ENCODE measurements around the gene HTD2.
A peak's percentile ranks its signal among the peaks of the same experiment; 100 is the strongest.

HTD2 gene

GRCh38 chr3:58293516-58293915 is 12.8 kb upstream of the HTD2 start:
- DNase-seq = no peak

GRCh38 chr3:58296269-58296668 is 10.1 kb upstream of the HTD2 start:
- no peak for DNase-seq

GRCh38 chr3:58296843-58297242 is 9.5 kb upstream of the HTD2 start:
- no peak for DNase-seq

GRCh38 chr3:58298190-58298589 is 8.1 kb upstream of the HTD2 start:
- no peak for DNase-seq

- no peak for DNase-seq
Measured at GRCh38 chr3:58299075-58299474, 7.2 kb upstream of the HTD2 start.

GRCh38 chr3:58299839-58300516 is 6.3 kb upstream of the HTD2 start:
- DNase-seq = peak in 1 of 3 experiments; percentile 37

GRCh38 chr3:58307639-58308215 is 1.4 kb downstream of the HTD2 start:
- peak in 2 of 3 experiments; percentile 1 to 8 for DNase-seq

GRCh38 chr3:58308728-58309127 is 2.4 kb downstream of the HTD2 start:
- no peak for DNase-seq

GRCh38 chr3:58317811-58318210 is 11.5 kb downstream of the HTD2 start:
- no peak for DNase-seq

- no peak for DNase-seq
Measured at GRCh38 chr3:58321791-58322190, 15.5 kb downstream of the HTD2 start.

- no peak for DNase-seq
Measured at GRCh38 chr3:58322793-58323192, 16.5 kb downstream of the HTD2 start.

GRCh38 chr3:58323529-58324390 is 17.4 kb downstream of the HTD2 start:
- DNase-seq = no peak

- DNase-seq = no peak
Measured at GRCh38 chr3:58324391-58325390, 18.4 kb downstream of the HTD2 start.

GRCh38 chr3:58325525-58325992 is 19.2 kb downstream of the HTD2 start:
- DNase-seq = no peak

- no peak for DNase-seq
Measured at GRCh38 chr3:58326267-58326900, 20.1 kb downstream of the HTD2 start.

- DNase-seq = no peak
Measured at GRCh38 chr3:58329150-58329921, 23.0 kb downstream of the HTD2 start.

GRCh38 chr3:58329922-58330413 is 23.6 kb downstream of the HTD2 start:
- no peak for DNase-seq

- no peak for DNase-seq
Measured at GRCh38 chr3:58331593-58332152, 25.4 kb downstream of the HTD2 start.

GRCh38 chr3:58332575-58333188 is 26.4 kb downstream of the HTD2 start, which contains the start of gene PXK:
TSS of gene PXK (plus strand) at chr3:58332892. CDS start at chr3:58332989, 97 bp downstream.
- DNase-seq = peak; percentile 62 to 71 (median 70)

Measured in NCI-H1417 (cell line).